ENCODE measurements around the gene C2CD2L. TPM values are rescaled to one million over a fixed set of nuclear protein-coding genes. Genes with fewer than 3 reads are reported as not detected.
"Not testable (repeated sequence)": the region's sequence is repeated elsewhere in the genome, so short reads cannot be mapped to it uniquely, and the experiment has no call there.

Gene C2CD2L
- total RNA-seq, 1 donor from 2014 or later: 24.6 TPM

GRCh38 chr11:119125821-119126220, 18.7 kb downstream of the C2CD2L start:
- no peak overlapping the region for H3K27ac Mint-ChIP-seq
- no peaks in the 10 kb centered on the region for H3K27me3 Mint-ChIP-seq (ENCODE audit: low read depth)
- peaks cover 37% of the 10 kb centered on the region for H3K36me3 Mint-ChIP-seq (ENCODE audit: low read depth)
- intact Hi-C loops (cut with micrococcal nuclease): no loop called here
- no peak for DNase-seq (ENCODE audit: low spot score)
- no peak overlapping the region for H3K4me3 Mint-ChIP-seq (ENCODE audit: low read depth)
- H3K4me1 Mint-ChIP-seq (ENCODE audit: low read depth): peaks cover 17% of the 10 kb centered on the region
- H3K9me3 Mint-ChIP-seq: no peaks in the 10 kb centered on the region

GRCh38 chr11:119126675-119127268, 19.6 kb downstream of the C2CD2L start:
- H3K36me3 Mint-ChIP-seq (ENCODE audit: low read depth): peaks cover 46% of the 10 kb centered on the region
- H3K27me3 Mint-ChIP-seq (ENCODE audit: low read depth): no peaks in the 10 kb centered on the region
- peak overlapping the region; percentile 39 for H3K27ac Mint-ChIP-seq
- H3K4me3 Mint-ChIP-seq (ENCODE audit: low read depth): no peak overlapping the region
- intact Hi-C loops (cut with micrococcal nuclease): no loop called here
- DNase-seq (ENCODE audit: low spot score): no peak
- H3K9me3 Mint-ChIP-seq: no peaks in the 10 kb centered on the region
- H3K4me1 Mint-ChIP-seq (ENCODE audit: low read depth): peaks cover 14% of the 10 kb centered on the region

GRCh38 chr11:119130662-119131061, 23.5 kb downstream of the C2CD2L start:
- Mint-ChIP-seq H3K4me1 (ENCODE audit: low read depth) (peaks cover 3% of the 10 kb centered on the region), H3K27me3 (ENCODE audit: low read depth) (no peaks in the 10 kb centered on the region), H3K36me3 (ENCODE audit: low read depth) (peaks cover 51% of the 10 kb centered on the region), H3K9me3 (no peaks in the 10 kb centered on the region), H3K4me3 (ENCODE audit: low read depth) (no peak overlapping the region), H3K27ac (no peak overlapping the region)
- DNase-seq (ENCODE audit: low spot score): no peak
- intact Hi-C loops (cut with micrococcal nuclease): no loop called here

GRCh38 chr11:119134389-119134978, 27.3 kb downstream of the C2CD2L start:
- no peak overlapping the region for H3K27ac Mint-ChIP-seq
- no peaks in the 10 kb centered on the region for H3K4me1 Mint-ChIP-seq (ENCODE audit: low read depth)
- H3K36me3 Mint-ChIP-seq (ENCODE audit: low read depth): peaks cover 42% of the 10 kb centered on the region
- intact Hi-C loops (cut with micrococcal nuclease): no loop called here
- DNase-seq (ENCODE audit: low spot score): no peak
- H3K9me3 Mint-ChIP-seq: no peaks in the 10 kb centered on the region
- H3K4me3 Mint-ChIP-seq (ENCODE audit: low read depth): no peak overlapping the region
- peaks cover 12% of the 10 kb centered on the region for H3K27me3 Mint-ChIP-seq (ENCODE audit: low read depth)

DNA sequence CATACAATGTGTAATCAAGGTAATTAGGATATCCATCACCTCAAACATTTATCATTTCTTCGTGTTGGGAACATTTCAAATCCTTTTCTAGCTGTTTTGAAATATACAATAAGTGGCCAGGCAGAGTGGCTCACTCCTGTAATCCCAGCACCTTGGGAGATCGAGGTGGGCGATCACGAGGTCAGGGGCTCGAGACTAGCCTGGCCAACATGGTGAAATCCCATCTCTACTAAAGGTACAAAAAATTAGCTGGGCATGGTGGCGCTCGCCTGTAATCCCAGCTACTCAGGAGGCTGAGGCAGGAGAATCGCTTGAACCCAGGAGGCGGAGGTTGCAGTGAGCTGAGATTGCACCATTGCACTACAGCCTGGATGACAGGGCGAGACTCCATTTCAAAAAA, 32.1 kb downstream of the C2CD2L start:
- H3K27ac Mint-ChIP-seq; H3K36me3 Mint-ChIP-seq (ENCODE audit: low read depth); intact Hi-C loops (cut with micrococcal nuclease); DNase-seq (ENCODE audit: low spot score); H3K9me3 Mint-ChIP-seq; H3K4me3 Mint-ChIP-seq (ENCODE audit: low read depth); H3K4me1 Mint-ChIP-seq (ENCODE audit: low read depth): not testable (repeated sequence)
- peaks cover 23% of the 10 kb centered on the region for H3K27me3 Mint-ChIP-seq (ENCODE audit: low read depth)

- Mint-ChIP-seq H3K27me3 (ENCODE audit: low read depth) (peaks cover 46% of the 10 kb centered on the region), H3K36me3 (ENCODE audit: low read depth) (no peaks in the 10 kb centered on the region), H3K4me1 (ENCODE audit: low read depth) (peaks cover 2% of the 10 kb centered on the region), H3K9me3 (no peaks in the 10 kb centered on the region), H3K27ac (no peak overlapping the region), H3K4me3 (ENCODE audit: low read depth) (no peak overlapping the region)
- DNase-seq (ENCODE audit: low spot score): no peak
- intact Hi-C loops (cut with micrococcal nuclease): loop anchor here (2.0 kb wide), 1 partner anchor 52 kb away; no protein-coding TSS in a partner anchor
Measured at GRCh38 chr11:119144825-119145486, 37.8 kb downstream of the C2CD2L start.

GRCh38 chr11:119145551-119145950, 38.4 kb downstream of the C2CD2L start:
- H3K27ac Mint-ChIP-seq: no peak overlapping the region
- H3K27me3 Mint-ChIP-seq (ENCODE audit: low read depth): peaks cover 52% of the 10 kb centered on the region
- intact Hi-C loops (cut with micrococcal nuclease): loop anchor here (2.0 kb wide), 1 partner anchor 51 kb away; no protein-coding TSS in a partner anchor
- H3K4me3 Mint-ChIP-seq (ENCODE audit: low read depth): no peak overlapping the region
- no peaks in the 10 kb centered on the region for H3K36me3 Mint-ChIP-seq (ENCODE audit: low read depth)
- H3K9me3 Mint-ChIP-seq: no peaks in the 10 kb centered on the region
- no peak for DNase-seq (ENCODE audit: low spot score)
- peaks cover 2% of the 10 kb centered on the region for H3K4me1 Mint-ChIP-seq (ENCODE audit: low read depth)

GRCh38 chr11:119147604-119148333, 40.6 kb downstream of the C2CD2L start:
- intact Hi-C loops (cut with micrococcal nuclease): no loop called here
- H3K9me3 Mint-ChIP-seq: no peaks in the 10 kb centered on the region
- peaks cover 65% of the 10 kb centered on the region for H3K27me3 Mint-ChIP-seq (ENCODE audit: low read depth)
- no peak overlapping the region for H3K27ac Mint-ChIP-seq
- DNase-seq (ENCODE audit: low spot score): no peak
- H3K4me3 Mint-ChIP-seq (ENCODE audit: low read depth): peak overlapping the region; percentile 64
- H3K36me3 Mint-ChIP-seq (ENCODE audit: low read depth): no peaks in the 10 kb centered on the region
- H3K4me1 Mint-ChIP-seq (ENCODE audit: low read depth): peaks cover 2% of the 10 kb centered on the region

- no peaks in the 10 kb centered on the region for H3K9me3 Mint-ChIP-seq
- H3K4me3 Mint-ChIP-seq (ENCODE audit: low read depth): peak overlapping the region; percentile 64
- peaks cover 61% of the 10 kb centered on the region for H3K27me3 Mint-ChIP-seq (ENCODE audit: low read depth)
- no peak for DNase-seq (ENCODE audit: low spot score)
- no peaks in the 10 kb centered on the region for H3K36me3 Mint-ChIP-seq (ENCODE audit: low read depth)
- H3K4me1 Mint-ChIP-seq (ENCODE audit: low read depth): peaks cover 2% of the 10 kb centered on the region
- no peak overlapping the region for H3K27ac Mint-ChIP-seq
- intact Hi-C loops (cut with micrococcal nuclease): no loop called here
Measured at GRCh38 chr11:119148720-119149017, 41.5 kb downstream of the C2CD2L start.

DNA sequence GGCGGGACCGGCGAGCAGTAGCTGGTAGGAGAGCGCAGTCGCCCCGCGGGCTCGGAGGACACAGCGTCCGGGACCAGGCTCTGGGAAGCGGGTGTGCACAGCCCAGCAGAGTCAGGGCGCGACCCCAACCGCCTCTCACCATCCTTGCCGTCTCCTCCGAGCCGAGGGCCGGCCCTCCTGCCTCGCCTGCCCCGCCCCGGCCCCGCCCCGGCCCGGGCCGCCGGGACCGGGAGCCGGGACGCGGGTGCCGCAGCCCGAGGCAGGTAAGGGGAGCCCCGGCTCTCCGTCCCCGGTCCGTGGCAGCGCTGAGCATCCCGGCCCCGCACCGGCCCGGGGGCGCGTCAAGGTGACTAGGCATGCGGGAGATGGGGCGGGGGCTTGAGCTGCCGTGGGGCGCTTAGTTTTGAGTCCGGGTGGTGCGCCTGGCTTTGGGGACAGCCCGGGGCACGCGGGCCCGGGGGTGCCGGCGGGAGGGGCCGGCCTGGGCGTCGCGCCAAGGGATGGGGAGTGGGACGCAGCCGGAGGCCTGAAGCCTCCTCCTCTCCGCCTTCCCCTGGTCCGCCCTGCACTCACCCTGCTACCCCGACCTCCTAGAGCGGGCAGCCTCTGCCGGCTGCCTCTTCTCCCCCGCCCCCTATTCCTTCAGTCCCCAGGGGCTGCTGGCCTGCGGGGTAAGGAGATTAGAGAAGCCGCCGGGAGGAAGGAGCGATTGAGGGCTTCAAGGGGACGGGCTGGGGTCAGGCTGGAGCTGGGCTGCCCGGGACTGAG, 42.1 kb downstream of the C2CD2L start, which contains the start of gene ABCG4:
TSS of gene ABCG4 (plus strand) at position 35 of the 768 bp plus-strand sequence. CDS start 914 bp downstream, outside the sequence.
- H3K27me3 Mint-ChIP-seq (ENCODE audit: low read depth): peaks cover 59% of the 10 kb centered on the region
- no peak for DNase-seq (ENCODE audit: low spot score)
- H3K4me1 Mint-ChIP-seq (ENCODE audit: low read depth): peaks cover 2% of the 10 kb centered on the region
- H3K27ac Mint-ChIP-seq: no peak within 1 kb of the TSS
- H3K9me3 Mint-ChIP-seq: no peaks in the 10 kb centered on the region
- no peaks in the 10 kb centered on the region for H3K36me3 Mint-ChIP-seq (ENCODE audit: low read depth)
- intact Hi-C loops (cut with micrococcal nuclease): no loop called here
- peak within 1 kb of the TSS; percentile 64 for H3K4me3 Mint-ChIP-seq (ENCODE audit: low read depth)

- no peak for DNase-seq (ENCODE audit: low spot score)
- H3K4me1 Mint-ChIP-seq (ENCODE audit: low read depth): peaks cover 2% of the 10 kb centered on the region
- H3K27me3 Mint-ChIP-seq (ENCODE audit: low read depth): peaks cover 59% of the 10 kb centered on the region
- intact Hi-C loops (cut with micrococcal nuclease): no loop called here
- H3K27ac Mint-ChIP-seq: no peak overlapping the region
- H3K4me3 Mint-ChIP-seq (ENCODE audit: low read depth): no peak overlapping the region
- H3K9me3 Mint-ChIP-seq: no peaks in the 10 kb centered on the region
- H3K36me3 Mint-ChIP-seq (ENCODE audit: low read depth): no peaks in the 10 kb centered on the region
Measured at GRCh38 chr11:119149786-119150275, 42.7 kb downstream of the C2CD2L start.

DNA sequence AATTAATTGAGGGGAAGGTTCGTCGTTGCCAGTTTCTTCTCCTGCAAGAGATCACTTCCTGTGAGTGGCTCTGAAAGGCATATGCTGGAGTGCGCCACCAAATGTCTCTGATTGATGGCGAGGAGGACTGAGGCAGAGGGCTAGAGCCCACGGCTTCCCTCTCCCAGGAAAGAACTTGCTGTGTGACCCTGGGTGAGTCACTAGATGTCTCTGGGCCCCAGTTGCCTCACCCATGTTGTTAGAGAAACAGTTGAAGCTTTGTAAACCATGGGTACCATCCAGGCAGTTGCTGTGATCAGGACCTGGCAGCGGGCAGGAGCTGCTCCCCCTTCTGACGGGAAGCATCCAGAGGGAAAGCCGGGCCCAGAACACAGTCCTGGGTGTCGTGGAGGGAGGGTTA, 44.9 kb downstream of the C2CD2L start:
- Mint-ChIP-seq H3K27ac (no peak overlapping the region), H3K4me3 (ENCODE audit: low read depth) (no peak overlapping the region), H3K36me3 (ENCODE audit: low read depth) (no peaks in the 10 kb centered on the region), H3K27me3 (ENCODE audit: low read depth) (peaks cover 53% of the 10 kb centered on the region), H3K4me1 (ENCODE audit: low read depth) (peaks cover 2% of the 10 kb centered on the region), H3K9me3 (no peaks in the 10 kb centered on the region)
- intact Hi-C loops (cut with micrococcal nuclease): no loop called here
- no peak for DNase-seq (ENCODE audit: low spot score)

Data from activated T-helper 2 cell treated with anti-CD3 and anti-CD28 coated beads, Interferon-gamma antibody, Interleukin-2, Interleukin-4, amounts not matched to agents 10 μg/mL and 5 μg/mL and 100 μg/mL, durations not matched to agents 14 hours and 24 hours and 36 hours (primary cell).